Umbilical cord (tissue), 2 donors: Measurements from ENCODE around the gene ACTN4. TPM values are rescaled to one million over a fixed set of nuclear protein-coding genes. Genes with fewer than 3 reads are reported as not detected.
"Not testable (repeated sequence)": the region's sequence is repeated elsewhere in the genome, so short reads cannot be mapped to it uniquely, and the experiment has no call there.

ENCODE experiments used
- DNase-seq: peaks from one replicate; pipeline ENCODE4 v3.0.0-alpha.2; 2015; ENCODE audit warnings: low spot score
- total RNA-seq: library from RNA; depleted of rRNA; stranded (reverse); fragments of >200 nt; gene quantifications from one replicate; pipeline ENCODE4 v1.2.3, GENCODE V29; 2014; ENCODE audit warnings: low replicate concordance; ENCODE audit not compliant: insufficient read depth

ACTN4 gene
- total RNA-seq: 354 TPM

DNA sequence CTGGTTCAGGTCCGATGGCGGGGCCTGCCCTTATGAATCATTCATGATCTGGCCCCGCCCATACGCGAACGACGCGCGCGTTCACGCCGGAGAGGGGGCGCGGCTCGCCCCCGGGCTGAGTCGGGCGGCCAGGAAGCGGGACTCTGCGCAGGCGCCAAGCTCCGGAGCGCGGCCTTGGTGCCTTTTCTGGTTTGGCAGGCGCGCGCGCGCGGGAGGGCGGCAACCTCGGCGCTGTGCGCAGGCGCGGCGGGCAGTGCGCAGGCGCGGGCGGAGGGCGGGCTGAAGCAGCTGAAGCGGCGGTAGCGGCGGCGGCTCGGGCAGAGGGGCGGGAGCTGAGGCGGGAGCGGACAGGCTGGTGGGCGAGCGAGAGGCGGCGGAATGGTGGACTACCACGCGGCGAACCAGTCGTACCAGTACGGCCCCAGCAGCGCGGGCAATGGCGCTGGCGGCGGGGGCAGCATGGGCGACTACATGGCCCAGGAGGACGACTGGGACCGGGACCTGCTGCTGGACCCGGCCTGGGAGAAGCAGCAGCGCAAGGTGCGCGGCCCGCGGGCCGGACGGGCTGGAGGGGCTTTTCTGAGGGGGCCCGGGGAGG, at the start of gene ACTN4:
TSS of gene ACTN4 (plus strand) at position 282 of the 598 bp plus-strand sequence. CDS start at position 379, 97 bp downstream.
- DNase-seq: peak; percentile 99

DNA sequence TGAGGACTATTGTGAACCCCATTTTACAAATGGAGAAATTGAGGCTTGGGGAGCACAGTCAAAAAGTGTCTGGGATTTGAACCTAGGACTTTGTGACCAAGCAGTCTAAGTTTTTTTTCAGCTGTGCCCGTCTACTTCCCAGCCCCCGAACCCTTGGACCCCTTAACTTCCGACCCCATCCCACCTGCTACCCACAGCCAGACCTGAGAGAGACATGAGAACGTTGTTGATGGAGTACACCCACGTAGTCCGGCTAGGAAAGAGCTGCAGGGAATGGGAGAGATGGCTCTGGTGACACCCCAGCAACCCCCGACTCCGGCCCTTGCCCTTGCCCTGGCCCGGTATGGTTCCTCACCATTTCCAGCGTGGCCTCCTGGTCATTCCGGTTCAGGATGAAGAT, 47.7 kb upstream of the ACTN4 start:
- DNase-seq: no peak

- not testable (repeated sequence) for DNase-seq
Observed at GRCh38 chr19:38602856-38603255, 44.6 kb upstream of the ACTN4 start.

DNA sequence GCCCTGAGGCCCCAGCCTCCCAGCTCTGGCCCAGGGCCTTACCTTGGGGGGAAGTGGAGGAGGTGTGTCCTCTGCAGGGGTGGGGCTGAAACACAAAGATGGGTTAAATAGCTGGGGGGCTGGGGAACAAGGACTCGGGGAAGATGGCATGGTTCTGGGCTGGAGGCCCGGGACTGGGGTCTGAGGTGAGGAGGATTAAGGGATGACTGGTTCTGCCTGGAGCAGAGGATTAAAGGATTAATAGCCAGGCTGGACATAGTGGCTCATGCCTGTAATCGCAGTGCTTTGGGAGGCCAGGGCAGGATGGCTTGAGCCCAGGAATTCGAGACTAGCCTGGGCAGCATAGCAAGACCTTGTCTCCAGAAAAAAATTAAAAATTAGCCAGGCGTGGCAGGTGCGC, 41.3 kb upstream of the ACTN4 start:
- DNase-seq: no peak

- no peak for DNase-seq
Observed at GRCh38 chr19:38614289-38614688, 33.2 kb upstream of the ACTN4 start.

- no peak for DNase-seq
Observed at GRCh38 chr19:38615007-38615581, 32.4 kb upstream of the ACTN4 start.

DNA sequence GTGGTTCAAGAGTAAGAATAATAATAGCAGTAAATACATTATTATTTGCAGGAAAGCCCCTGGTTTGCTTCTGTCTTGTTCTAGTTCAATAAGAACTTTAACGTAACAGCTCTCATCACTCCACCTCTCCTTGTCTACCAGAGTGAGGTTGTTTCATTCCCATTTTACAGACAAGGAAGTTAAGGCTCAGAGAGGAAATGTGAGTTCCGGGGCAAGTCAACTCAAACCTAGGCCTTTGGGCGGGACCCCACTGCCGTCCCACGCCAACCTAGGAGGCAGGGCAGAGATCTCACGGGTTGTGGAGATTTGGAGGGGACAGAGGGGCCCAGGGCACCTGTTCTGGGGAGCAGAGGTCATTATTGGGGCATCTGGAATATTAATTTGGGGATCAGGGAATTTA, 31.2 kb upstream of the ACTN4 start:
- no peak for DNase-seq

GRCh38 chr19:38617283-38617763, 30.1 kb upstream of the ACTN4 start:
- no peak for DNase-seq

GRCh38 chr19:38617764-38618589, 29.5 kb upstream of the ACTN4 start, which contains the start of gene MAP4K1:
TSS of gene MAP4K1 (minus strand) at chr19:38617953. CDS start at chr19:38617895, 58 bp downstream.
- peak; percentile 28 for DNase-seq

DNA sequence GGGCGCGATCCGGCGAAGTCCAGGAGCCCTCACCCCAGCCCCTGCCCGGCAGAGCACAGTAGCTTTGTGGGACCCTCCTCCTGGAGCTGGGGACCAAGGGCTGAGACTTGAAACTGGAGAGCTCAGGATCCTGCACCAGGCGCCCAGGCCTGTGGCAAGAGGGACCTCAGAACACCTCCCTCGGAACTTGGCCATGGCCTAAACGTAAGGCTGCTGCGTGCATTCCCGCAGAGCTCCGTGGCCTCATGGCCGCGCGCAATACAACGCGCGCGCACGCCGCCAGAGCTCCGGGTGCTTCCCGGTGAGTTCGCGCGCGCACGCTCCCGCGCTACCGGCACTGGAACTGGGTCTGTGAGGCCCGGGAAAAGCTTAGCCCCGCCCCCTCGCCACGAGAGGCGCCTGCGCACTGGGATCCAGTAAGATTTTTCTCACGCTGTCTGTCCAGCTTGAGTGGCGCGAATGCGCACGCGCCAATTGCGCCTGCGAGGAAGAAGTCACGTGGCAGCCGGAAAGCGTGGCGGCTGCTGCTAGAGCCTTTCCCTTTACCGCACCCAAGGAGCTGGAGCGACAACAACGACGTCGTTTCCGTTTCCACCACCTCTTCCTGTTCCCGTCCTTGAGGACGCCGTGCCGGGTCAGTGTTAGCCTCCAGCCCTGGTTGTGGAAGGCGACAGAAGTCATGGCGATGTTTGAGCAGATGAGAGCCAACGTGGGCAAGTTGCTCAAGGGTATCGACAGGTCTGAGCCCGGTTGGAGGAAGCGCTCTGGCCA, 28.7 kb upstream of the ACTN4 start, which contains the start of gene EIF3K:
TSS of gene EIF3K (plus strand) at position 599 of the 771 bp plus-strand sequence. CDS start at position 680, 81 bp downstream.
- peak; percentile 100 for DNase-seq

DNA sequence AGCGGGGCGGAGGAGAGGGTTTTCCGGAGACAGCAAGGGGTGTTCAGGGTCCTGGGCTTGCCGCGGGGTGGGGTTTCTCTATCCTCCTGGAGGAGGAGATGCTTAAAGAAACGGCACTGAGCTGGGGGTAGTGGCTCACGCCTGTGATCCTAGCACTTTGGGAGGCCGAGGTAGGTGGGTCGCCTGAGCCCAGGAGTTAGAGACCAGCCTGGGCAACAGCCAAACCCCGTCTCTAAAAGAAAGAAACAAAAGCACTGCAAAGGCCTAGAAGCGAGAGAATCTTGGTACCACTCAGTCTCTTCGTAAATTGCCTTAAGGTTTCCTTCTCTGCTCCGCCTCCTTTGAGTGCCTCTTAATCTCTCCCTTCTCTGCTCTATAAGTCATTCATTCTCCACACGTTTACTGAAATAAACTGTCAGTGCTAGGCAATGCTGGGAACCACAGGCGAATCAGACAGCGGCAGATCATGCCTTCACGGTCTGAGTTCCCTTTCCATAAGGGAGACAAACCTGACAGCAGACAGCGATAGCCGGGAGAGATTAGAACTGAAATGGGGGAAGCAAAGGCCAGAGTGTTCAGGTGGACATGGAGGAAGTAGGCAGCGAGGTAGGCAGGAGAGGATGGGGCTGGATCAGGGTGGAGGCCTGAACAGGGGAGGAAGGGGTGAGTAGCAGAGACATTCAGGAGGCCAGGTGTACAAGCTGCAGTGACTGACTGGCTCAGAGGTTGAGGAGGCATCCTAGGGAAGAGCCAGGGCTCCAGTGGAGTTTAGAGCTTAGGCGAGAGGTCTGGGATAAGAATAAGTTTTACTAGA, 27.9 kb upstream of the ACTN4 start:
- DNase-seq: no peak

DNA sequence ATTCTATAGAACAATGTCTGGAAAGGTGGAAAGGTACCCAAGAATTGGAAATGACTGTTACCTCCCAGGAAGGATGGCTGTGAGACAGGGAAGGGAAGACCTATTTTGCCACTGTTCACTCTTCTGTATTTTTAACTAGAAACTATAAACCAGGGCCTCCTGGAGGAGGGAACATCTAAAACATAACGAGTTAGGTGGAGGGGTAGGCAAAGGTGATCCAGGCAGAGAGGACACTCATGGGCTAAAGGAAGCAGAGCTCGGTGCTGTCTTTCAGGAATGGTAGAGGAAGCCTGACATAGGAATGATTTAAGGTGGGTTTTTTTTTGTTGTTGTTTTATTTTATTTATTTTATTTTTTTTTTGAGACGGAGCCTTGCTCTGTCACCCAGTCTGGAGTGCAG, 22.6 kb upstream of the ACTN4 start:
- DNase-seq: no peak

- DNase-seq: no peak
Observed at GRCh38 chr19:38626401-38626800, 21.0 kb upstream of the ACTN4 start.

- no peak for DNase-seq
Observed at GRCh38 chr19:38629568-38629967, 17.9 kb upstream of the ACTN4 start.

- DNase-seq: not testable (repeated sequence)
Observed at GRCh38 chr19:38631301-38631700, 16.1 kb upstream of the ACTN4 start.

DNA sequence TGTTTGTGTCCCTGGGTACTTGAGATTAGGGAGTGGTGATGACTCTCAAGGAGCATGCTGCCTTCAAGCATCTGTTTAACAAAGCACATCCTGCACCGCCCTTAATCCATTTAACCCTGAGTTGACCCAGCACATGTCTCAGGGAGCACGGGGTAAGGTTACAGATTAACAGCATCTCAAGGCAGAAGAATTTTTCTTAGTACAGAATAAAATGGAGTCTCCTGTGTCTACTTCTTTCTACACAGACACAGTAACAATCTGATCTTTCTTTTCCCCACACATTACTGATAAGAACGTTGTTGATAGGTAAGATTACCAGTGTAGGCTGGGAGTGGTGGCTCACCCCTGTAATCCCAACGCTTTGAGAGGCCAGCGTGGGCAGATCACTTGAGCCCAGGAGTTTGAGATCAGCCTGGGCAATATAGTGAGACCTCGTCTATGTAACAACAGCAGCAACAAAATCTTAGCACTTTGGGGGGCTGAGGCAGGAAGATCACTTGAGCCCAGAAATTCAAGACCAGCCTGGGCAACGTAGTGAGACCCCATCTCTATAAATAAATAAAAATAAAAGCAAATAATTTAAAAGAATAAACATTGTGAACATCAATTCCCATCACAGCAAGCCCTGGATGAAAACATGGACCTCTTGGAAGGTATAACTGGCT, 15.5 kb upstream of the ACTN4 start:
- DNase-seq: not testable (repeated sequence)

DNA sequence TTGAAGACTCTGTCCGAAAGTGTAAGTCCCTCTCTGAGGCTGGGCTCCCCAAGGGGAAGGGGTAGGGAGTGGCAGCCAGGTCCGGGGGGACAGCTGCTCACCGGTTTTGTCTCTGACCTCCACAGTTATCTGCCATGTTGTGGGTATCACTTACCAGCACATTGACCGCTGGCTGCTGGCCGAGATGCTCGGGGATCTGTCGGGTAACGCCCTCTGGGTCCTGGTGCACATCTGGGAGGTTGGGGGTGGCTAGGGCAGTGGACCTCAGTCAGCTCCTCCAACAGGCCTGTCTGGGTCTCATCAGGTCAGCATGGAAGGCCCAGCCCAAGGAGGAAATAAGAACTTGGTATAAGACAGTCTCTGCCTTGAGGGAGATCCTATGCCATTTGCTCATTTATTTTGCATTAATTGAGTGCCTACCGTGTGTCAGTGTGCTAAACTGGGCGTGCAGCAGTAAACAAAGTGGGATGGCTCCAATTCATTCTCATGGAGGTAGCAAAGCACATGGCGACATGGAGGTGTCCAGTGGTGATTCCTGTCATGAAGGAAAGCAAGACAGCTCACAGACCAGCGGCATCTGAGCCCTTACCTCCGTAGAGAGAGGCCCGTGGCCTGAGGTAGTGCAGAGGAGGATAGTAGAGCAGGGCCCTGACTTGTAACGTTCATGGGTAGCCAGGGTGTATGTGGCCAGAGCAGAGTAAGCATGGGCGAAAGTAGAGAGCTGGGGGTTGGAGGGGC, 14.8 kb upstream of the ACTN4 start:
- DNase-seq: no peak

DNA sequence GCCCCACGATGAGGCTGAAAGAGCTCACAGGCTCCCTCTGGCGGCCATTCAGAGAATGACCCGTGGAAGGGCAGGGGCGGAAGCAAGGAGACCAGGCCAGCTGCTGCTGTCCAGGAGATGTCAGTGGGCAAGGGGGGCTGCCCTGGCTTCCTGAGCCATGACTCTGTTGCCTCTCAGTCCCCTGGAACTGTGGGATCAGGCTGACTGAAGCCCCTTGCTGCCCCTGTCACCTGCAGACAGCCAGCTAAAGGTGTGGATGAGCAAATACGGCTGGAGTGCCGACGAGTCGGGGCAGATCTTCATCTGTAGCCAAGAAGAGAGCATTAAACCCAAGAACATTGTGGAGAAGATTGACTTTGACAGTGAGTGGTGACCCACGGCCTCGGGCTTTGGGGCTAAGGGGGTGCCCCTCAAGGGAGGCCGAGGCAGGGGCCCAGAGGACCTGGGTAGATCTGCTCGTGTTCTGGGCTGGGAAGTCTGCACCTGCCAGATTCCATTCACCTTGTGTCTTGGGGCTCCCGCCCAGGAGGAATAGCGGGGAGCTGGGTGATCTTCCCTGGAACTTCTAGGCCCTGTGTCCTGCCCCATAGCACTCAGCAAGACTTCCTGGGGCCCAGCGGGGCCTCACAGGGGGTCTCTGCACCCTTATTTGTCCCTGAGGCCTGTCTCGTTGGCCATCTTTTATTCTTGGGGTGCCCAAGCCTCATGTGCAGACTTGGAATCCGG, 12.5 kb upstream of the ACTN4 start:
- DNase-seq: peak; percentile 74
